Right renal cortex interstitium (tissue), 3 donors: ENCODE measurements around the gene AMN1. TPM values are rescaled to one million over a fixed set of nuclear protein-coding genes. Genes with fewer than 3 reads are reported as not detected.
"Not testable (repeated sequence)": the region's sequence is repeated elsewhere in the genome, so short reads cannot be mapped to it uniquely, and the experiment has no call there.

ENCODE experiments used
- DNase-seq, 3 donors: peaks; one replicate each; pipeline ENCODE4 v3.0.0-alpha.2; 2013; ENCODE audit warnings: low read depth in 3 of 3, low spot score in 2 of 3
- polyA plus RNA-seq, 3 donors: library from polyadenylated mRNA; unstranded; fragments of 120-200 nt; gene quantifications; one replicate each; pipeline ENCODE4 v1.2.1, GENCODE V29; 2013; ENCODE audit not compliant: insufficient read length in 3 of 3

Gene AMN1
- polyA plus RNA-seq, 3 donors, result 24.0 to 24.8 (median 24.7) TPM

GRCh38 chr12:31687101-31687527, 41.7 kb downstream of the AMN1 start:
- DNase-seq, result no peak

- DNase-seq, result no peak
Observed at GRCh38 chr12:31685801-31686200, 43.0 kb downstream of the AMN1 start.

GRCh38 chr12:31682136-31682962, 46.5 kb downstream of the AMN1 start:
- peak; percentile 27 to 40 (median 36) for DNase-seq

GRCh38 chr12:31672521-31672920, 56.3 kb downstream of the AMN1 start:
- DNase-seq, result no peak

GRCh38 chr12:31669582-31669981, 59.2 kb downstream of the AMN1 start:
- not testable (repeated sequence) for DNase-seq

- no peak for DNase-seq
Observed at GRCh38 chr12:31669020-31669419, 59.8 kb downstream of the AMN1 start.

- DNase-seq, result no peak
Observed at GRCh38 chr12:31664038-31664437, 64.8 kb downstream of the AMN1 start.

GRCh38 chr12:31663576-31663975, 65.2 kb downstream of the AMN1 start:
- no peak for DNase-seq

GRCh38 chr12:31662176-31662849, 66.5 kb downstream of the AMN1 start:
- DNase-seq, result no peak

GRCh38 chr12:31659087-31659942, 69.5 kb downstream of the AMN1 start, which contains the start of gene ETFBKMT:
ETFBKMT (plus strand) TSS chr12:31659688; CDS start chr12:31661954, 2,266 bp downstream.
- DNase-seq, result peak; percentile 79 to 86 (median 81)

GRCh38 chr12:31658471-31659086, 70.2 kb downstream of the AMN1 start:
- no peak for DNase-seq

- no peak for DNase-seq
Observed at GRCh38 chr12:31655792-31656191, 73.0 kb downstream of the AMN1 start.

GRCh38 chr12:31655208-31655607, 73.6 kb downstream of the AMN1 start:
- DNase-seq, result no peak

GRCh38 chr12:31651893-31652521, 76.8 kb downstream of the AMN1 start:
- no peak for DNase-seq

GRCh38 chr12:31650918-31651317, 77.9 kb downstream of the AMN1 start:
- no peak for DNase-seq

GRCh38 chr12:31647086-31647491, 81.7 kb downstream of the AMN1 start:
- DNase-seq, result peak in 1 of 3 donors; percentile 54

- DNase-seq, result no peak
Observed at GRCh38 chr12:31645924-31646323, 82.9 kb downstream of the AMN1 start.

GRCh38 chr12:31644536-31644935, 84.3 kb downstream of the AMN1 start:
- DNase-seq, result no peak

GRCh38 chr12:31641509-31642090, 87.2 kb downstream of the AMN1 start:
- DNase-seq, result no peak

- no peak for DNase-seq
Observed at GRCh38 chr12:31634620-31635019, 94.2 kb downstream of the AMN1 start.
